ENCODE measurements around the gene BICRA. TPM values are rescaled to one million over a fixed set of nuclear protein-coding genes. Genes with fewer than 3 reads are reported as not detected.

BICRA gene
- total and polyA plus RNA-seq, 9 of the 15 experiments (the other 6 are each of a cell fraction or from before 2014, with no cell fraction given), result 0.01 to 8.8 (median 1.2) TPM

DNA sequence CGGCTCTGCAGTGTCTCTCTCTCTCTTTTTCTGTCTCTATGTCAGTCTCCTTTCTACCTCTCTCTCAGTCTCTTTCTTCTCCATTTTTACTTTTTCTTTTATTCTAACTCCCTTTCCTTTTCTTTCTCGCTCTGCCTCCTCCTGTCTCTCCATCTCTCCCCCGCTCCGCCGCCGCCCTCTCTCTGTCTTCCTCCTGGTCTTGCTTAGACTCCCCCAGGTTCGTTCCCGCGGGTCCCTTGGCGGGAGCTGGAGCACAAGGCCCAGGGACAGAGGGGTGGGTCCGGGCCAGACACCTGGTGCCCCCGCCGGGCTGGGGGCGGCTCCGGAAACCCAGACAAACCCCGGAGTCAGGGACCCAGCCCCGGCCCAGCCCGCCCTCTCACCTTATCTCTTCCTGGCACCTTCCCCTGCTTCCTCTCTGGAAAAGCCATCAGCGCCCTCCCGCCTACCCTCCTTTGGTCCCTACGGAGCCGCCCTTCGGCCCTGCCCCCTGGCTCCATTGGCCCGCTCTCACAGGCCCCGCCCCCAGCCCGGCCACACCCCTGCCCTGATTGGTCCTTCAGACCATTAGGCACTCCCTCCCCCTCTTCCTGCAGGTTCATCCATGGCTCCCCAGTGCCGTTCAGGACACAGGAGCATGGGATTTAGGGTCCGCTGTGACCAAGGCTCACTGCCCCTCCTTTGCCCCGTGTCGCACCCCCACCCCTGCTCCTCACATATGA is 121.0 kb downstream of the BICRA start:
- in situ Hi-C loops (cut with MboI), result no loop called here
- Histone ChIP-seq H3K9me1 (ENCODE audit: control insufficient read depth, insufficient read depth, low read length) (no peaks in the 10 kb centered on the region), H3K4me2 (ENCODE audit: insufficient read depth, low read length) (peak overlapping the region; percentile 66), H3K4me1 (replicated peaks in 1 of 2; ENCODE audit: control insufficient read depth in 2 of 2, insufficient read depth in 2 of 2, low read length in 2 of 2) (peaks cover 13 to 36% of the 10 kb centered on the region in 2 experiments; a peak in 4 of 5 replicates), H3K27ac (ENCODE audit: extremely low read depth, low read depth, low read length) (peak overlapping the region; percentile 81), H3K9ac (ENCODE audit: insufficient read depth in 1 of 2, low read depth in 2 of 2, low read length in 2 of 2) (peak overlapping the region; percentile 64 to 85), H3K79me2 (ENCODE audit: control insufficient read depth, insufficient read depth, low read length) (peaks cover 6% of the 10 kb centered on the region; the same call in 2 of the 3 replicates), H3K4me3 (peak overlapping the region; percentile 38), H3K36me3 (ENCODE audit: control insufficient read depth, insufficient read depth, low read length) (peaks cover 33% of the 10 kb centered on the region; the same call in 2 of the 3 replicates), H3K9me3 (replicated peaks; ENCODE audit: control insufficient read depth, insufficient read depth, low read depth, low read length) (no peaks in the 10 kb centered on the region), H2AFZ (ENCODE audit: low read depth, low read length) (peak overlapping the region; percentile 70), H4K20me1 (replicated peaks; ENCODE audit: control insufficient read depth, insufficient read depth, low read length) (no peaks in the 10 kb centered on the region), H3K27me3 (ENCODE audit: control insufficient read depth in 2 of 2, insufficient read depth in 2 of 2, low read length in 2 of 2) (no peaks in the 10 kb centered on the region; a peak in 1 of 5 replicates)
- BruUV-seq (replicated peaks), result TSS peak; percentile 77
- peak; percentile 98 for ATAC-seq
- 2% methylated on average over 20 of the region's 30 CpGs for WGBS (ENCODE audit: insufficient coverage, low coverage, missing lambda C conversion rate)
- intact Hi-C loops (cut with micrococcal nuclease), result no loop called here
- ChIA-PET CTCF (ENCODE audit: low intra/inter-chr PET ratio) (no interaction called here), POLR2A (interaction anchor here (0.8 to 1.4 kb wide), 3 partner anchors 9 to 16 kb away, joined by 3 to 7 read pairs (median 6); partner anchors contain the start of gene NOP53)
- FAIRE-seq, result peak; percentile 94
- peak; percentile 97 to 98 (median 98) for DNase-seq (ENCODE audit: extremely low read depth in 1 of 4, low spot score in 3 of 4)
- TF ChIP-seq FOSL1 (tag; conservative IDR thresholded peaks at IDR 0.05), result peak; percentile 63; the same call in 1 of the 2 replicates
- TF ChIP-seq, protein P1, sequence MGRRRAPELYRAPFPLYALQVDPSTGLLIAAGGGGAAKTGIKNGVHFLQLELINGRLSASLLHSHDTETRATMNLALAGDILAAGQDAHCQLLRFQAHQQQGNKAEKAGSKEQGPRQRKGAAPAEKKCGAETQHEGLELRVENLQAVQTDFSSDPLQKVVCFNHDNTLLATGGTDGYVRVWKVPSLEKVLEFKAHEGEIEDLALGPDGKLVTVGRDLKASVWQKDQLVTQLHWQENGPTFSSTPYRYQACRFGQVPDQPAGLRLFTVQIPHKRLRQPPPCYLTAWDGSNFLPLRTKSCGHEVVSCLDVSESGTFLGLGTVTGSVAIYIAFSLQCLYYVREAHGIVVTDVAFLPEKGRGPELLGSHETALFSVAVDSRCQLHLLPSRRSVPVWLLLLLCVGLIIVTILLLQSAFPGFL (CRISPR knock-in tag; IDR thresholded peaks at IDR 0.05), result no peak
- TF ChIP-seq, protein P2, sequence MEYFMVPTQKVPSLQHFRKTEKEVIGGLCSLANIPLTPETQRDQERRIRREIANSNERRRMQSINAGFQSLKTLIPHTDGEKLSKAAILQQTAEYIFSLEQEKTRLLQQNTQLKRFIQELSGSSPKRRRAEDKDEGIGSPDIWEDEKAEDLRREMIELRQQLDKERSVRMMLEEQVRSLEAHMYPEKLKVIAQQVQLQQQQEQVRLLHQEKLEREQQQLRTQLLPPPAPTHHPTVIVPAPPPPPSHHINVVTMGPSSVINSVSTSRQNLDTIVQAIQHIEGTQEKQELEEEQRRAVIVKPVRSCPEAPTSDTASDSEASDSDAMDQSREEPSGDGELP (CRISPR knock-in tag; IDR thresholded peaks at IDR 0.05; ENCODE audit: borderline replicate concordance), result peak; percentile 85
- TF ChIP-seq, protein P3, sequence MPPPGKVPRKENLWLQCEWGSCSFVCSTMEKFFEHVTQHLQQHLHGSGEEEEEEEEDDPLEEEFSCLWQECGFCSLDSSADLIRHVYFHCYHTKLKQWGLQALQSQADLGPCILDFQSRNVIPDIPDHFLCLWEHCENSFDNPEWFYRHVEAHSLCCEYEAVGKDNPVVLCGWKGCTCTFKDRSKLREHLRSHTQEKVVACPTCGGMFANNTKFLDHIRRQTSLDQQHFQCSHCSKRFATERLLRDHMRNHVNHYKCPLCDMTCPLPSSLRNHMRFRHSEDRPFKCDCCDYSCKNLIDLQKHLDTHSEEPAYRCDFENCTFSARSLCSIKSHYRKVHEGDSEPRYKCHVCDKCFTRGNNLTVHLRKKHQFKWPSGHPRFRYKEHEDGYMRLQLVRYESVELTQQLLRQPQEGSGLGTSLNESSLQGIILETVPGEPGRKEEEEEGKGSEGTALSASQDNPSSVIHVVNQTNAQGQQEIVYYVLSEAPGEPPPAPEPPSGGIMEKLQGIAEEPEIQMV (tag; conservative IDR thresholded peaks at IDR 0.05; ENCODE audit: low read depth), result 0 out of 2 replicates have a peak, but pooled peaks have one; percentile 7
- TF ChIP-seq SPI1 (IDR thresholded peaks at IDR 0.05; ENCODE audit: borderline replicate concordance, low read depth, low read length), result peak; percentile 69; the same call in 1 of the 2 replicates
- TF ChIP-seq TAF9B (IDR thresholded peaks at IDR 0.05; ENCODE audit: partially characterized antibody), result peak; percentile 61
- TF ChIP-seq ZEB2 (IDR thresholded peaks at IDR 0.05), result peak; percentile 83
- TF ChIP-seq NR4A1 (CRISPR knock-in tag; IDR thresholded peaks at IDR 0.05), result no peak
- TF ChIP-seq NR4A1 (tag; IDR thresholded peaks at IDR 0.05), result no peak

Data from K562 (cell line).